ENCODE results near the gene PPIP5K2.

- TF ChIP-seq CTCF (IDR thresholded peaks at IDR 0.05; ENCODE audit: low read depth, low read length, poor library complexity, severe bottlenecking) (no peak), EZH2phosphoT487 (IDR thresholded peaks at IDR 0.05; ENCODE audit: borderline replicate concordance, low read length) (no peak)
Measured at GRCh38 chr5:103245761-103246160, 125.7 kb downstream of the PPIP5K2 start.
